Rectal smooth muscle tissue (tissue), 1 donor: Measurements from ENCODE around the gene VTI1A.

Source experiments
- H3K27ac ChIP-seq: one replicate; pipeline ENCODE4 v1.7.0; 2013; ENCODE audit warnings: low read depth, low read length, inconsistent platforms
- H3K27me3 ChIP-seq: one replicate; pipeline ENCODE4 v1.7.0; 2013; ENCODE audit warnings: low read length; ENCODE audit not compliant: control insufficient read depth, insufficient read depth
- H3K36me3 ChIP-seq: one replicate; pipeline ENCODE4 v1.7.0; 2013; ENCODE audit warnings: low read length; ENCODE audit not compliant: control insufficient read depth, insufficient read depth
- H3K4me1 ChIP-seq: one replicate; pipeline ENCODE4 v1.7.0; 2013; ENCODE audit warnings: low read length; ENCODE audit not compliant: control insufficient read depth, insufficient read depth
- H3K4me3 ChIP-seq: one replicate; pipeline ENCODE4 v1.7.0; 2013; ENCODE audit warnings: low read length
- H3K9ac ChIP-seq: one replicate; pipeline ENCODE4 v1.7.0; 2013; ENCODE audit warnings: low read length

Gene VTI1A

GRCh38 chr10:112817981-112818777 lies 371.2 kb downstream of the VTI1A start:
- Histone ChIP-seq H3K9ac (no peak overlapping the region), H3K4me1 (no peaks in the 10 kb centered on the region), H3K27ac (no peak overlapping the region), H3K36me3 (no peaks in the 10 kb centered on the region), H3K27me3 (no peaks in the 10 kb centered on the region), H3K4me3 (no peak overlapping the region)

GRCh38 chr10:112819231-112819630 lies 372.2 kb downstream of the VTI1A start:
- Histone ChIP-seq H3K27me3 (no peaks in the 10 kb centered on the region), H3K4me1 (no peaks in the 10 kb centered on the region), H3K27ac (no peak overlapping the region), H3K9ac (no peak overlapping the region), H3K4me3 (no peak overlapping the region), H3K36me3 (no peaks in the 10 kb centered on the region)

GRCh38 chr10:112820320-112820719 lies 373.3 kb downstream of the VTI1A start:
- Histone ChIP-seq H3K36me3 (no peaks in the 10 kb centered on the region), H3K27me3 (no peaks in the 10 kb centered on the region), H3K4me3 (no peak overlapping the region), H3K27ac (no peak overlapping the region), H3K9ac (no peak overlapping the region), H3K4me1 (no peaks in the 10 kb centered on the region)

DNA sequence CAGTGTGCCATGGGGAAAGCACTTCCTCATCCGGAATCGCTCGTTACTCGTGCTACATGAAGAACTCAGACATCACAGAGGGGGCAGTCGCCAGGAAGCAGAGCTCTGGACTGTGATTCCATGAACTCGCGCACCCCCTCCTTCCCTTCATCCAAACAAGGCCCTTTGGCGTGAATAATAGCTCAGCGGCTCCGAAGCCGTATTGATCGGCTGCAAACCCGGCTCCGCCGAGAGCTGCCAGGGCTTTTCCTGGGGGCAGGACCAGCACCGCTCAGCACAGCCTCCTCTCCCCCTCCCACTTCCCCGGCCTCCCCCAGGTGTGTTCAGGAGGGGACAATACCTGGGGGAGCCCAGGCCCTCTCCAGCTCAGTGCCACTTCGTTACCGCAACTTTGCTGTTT lies 374.0 kb downstream of the VTI1A start:
- no peak overlapping the region for H3K9ac ChIP-seq
- no peaks in the 10 kb centered on the region for H3K36me3 ChIP-seq
- H3K4me3 ChIP-seq = no peak overlapping the region
- H3K4me1 ChIP-seq = no peaks in the 10 kb centered on the region
- no peak overlapping the region for H3K27ac ChIP-seq
- no peaks in the 10 kb centered on the region for H3K27me3 ChIP-seq

GRCh38 chr10:112821663-112822062 lies 374.6 kb downstream of the VTI1A start:
- no peak overlapping the region for H3K27ac ChIP-seq
- no peak overlapping the region for H3K9ac ChIP-seq
- H3K4me1 ChIP-seq = no peaks in the 10 kb centered on the region
- H3K4me3 ChIP-seq = no peak overlapping the region
- no peaks in the 10 kb centered on the region for H3K36me3 ChIP-seq
- H3K27me3 ChIP-seq = no peaks in the 10 kb centered on the region

DNA sequence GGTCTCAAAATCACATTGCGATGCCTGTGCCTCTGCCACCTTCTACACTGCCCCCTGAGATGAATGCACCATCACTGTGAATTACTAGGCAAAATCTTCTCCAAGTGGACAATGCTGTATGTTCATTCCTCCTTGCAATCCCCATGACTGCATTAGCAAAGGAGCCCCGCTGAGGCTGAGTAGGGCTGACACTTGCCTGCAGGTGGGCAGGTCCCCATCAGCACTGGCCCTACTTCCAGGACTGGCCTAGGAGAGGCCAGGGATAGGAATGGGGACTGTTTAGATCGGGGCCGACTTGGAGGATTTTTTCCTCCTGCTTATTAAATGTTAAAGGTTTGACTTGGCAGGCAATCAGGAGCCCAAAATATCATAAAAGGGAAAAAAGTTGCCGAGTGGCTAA lies 376.0 kb downstream of the VTI1A start:
- H3K27me3 ChIP-seq = no peaks in the 10 kb centered on the region
- no peak overlapping the region for H3K4me3 ChIP-seq
- H3K4me1 ChIP-seq = no peaks in the 10 kb centered on the region
- no peak overlapping the region for H3K9ac ChIP-seq
- no peak overlapping the region for H3K27ac ChIP-seq
- H3K36me3 ChIP-seq = no peaks in the 10 kb centered on the region

DNA sequence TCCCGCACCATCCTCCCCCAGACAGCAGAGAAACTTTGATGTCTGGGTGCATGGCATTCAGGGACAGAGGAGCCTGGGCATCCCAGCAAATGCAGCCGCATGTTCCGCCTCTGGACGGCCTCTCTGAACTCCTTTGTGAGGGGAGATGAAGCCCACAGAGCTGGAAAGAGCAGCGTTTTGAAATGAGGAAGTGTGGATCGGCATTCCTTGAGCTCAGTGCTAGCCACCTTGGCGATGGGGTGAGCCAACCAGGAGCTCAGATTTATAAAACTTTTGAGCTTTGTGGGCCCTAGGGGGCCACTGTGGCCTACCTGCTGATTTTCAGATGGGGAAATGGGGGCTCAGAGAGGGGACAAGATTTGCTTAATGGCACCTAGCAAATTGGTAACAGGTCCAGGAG lies 376.6 kb downstream of the VTI1A start:
- Histone ChIP-seq H3K27ac (no peak overlapping the region), H3K4me1 (no peaks in the 10 kb centered on the region), H3K27me3 (no peaks in the 10 kb centered on the region), H3K36me3 (no peaks in the 10 kb centered on the region), H3K4me3 (no peak overlapping the region), H3K9ac (no peak overlapping the region)

DNA sequence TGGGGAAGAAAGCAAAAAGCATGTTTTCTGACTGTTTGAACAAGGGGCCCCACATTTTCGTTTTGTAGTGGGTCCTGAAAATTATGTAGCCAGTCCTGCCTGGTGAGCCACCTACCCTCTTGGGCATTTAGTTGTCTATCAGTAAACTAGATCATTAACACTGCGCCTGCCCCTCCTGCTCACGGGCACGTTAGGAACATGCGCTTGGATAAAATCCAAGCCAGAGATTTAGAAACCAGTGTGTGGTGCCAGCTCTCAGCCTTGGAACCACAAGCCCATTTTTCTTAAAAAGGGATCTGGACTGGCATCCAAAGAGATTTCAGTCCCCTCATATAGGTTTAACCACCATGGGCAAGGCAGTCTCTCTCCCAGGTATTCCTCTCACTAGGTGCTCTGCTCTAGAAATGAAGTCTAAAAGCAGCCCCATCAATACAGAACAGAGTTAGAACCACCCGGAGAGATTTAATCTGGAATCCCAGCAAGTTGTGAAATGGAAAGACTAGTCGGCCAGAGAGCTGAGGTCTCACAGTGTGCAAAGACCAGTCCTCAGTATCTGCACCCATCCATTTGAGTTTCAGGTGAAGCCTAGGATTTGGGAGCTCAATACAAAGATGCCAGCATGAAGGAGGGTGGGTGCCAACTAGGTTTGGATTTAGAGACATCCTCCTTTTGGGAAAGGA lies 379.1 kb downstream of the VTI1A start:
- no peak overlapping the region for H3K9ac ChIP-seq
- no peak overlapping the region for H3K4me3 ChIP-seq
- H3K27me3 ChIP-seq = no peaks in the 10 kb centered on the region
- H3K36me3 ChIP-seq = no peaks in the 10 kb centered on the region
- no peak overlapping the region for H3K27ac ChIP-seq
- no peaks in the 10 kb centered on the region for H3K4me1 ChIP-seq

GRCh38 chr10:112827086-112827485 lies 380.1 kb downstream of the VTI1A start:
- H3K36me3 ChIP-seq = no peaks in the 10 kb centered on the region
- H3K9ac ChIP-seq = no peak overlapping the region
- H3K4me1 ChIP-seq = no peaks in the 10 kb centered on the region
- H3K4me3 ChIP-seq = no peak overlapping the region
- H3K27ac ChIP-seq = no peak overlapping the region
- H3K27me3 ChIP-seq = no peaks in the 10 kb centered on the region

GRCh38 chr10:112827951-112828350 lies 380.9 kb downstream of the VTI1A start:
- Histone ChIP-seq H3K4me1 (no peaks in the 10 kb centered on the region), H3K27ac (no peak overlapping the region)

DNA sequence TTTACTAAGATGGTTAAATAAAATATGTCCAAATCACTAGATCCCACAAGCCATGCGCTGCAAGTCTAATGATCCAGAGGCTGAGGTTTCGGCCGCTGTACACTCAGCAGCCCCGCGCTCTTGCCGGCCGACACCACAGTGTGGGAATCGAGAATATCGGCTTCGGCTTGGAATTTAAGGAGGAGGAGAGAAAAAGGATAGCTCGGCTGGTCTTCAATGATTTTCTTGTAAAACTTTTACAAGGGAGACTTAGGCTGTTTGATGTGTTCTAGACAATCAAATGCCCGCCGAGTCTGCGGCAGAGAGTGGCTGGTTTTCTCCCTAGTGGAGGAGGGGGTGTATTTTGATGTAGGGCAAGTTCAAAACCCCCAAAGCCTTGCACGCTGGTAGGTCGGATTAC lies 384.8 kb downstream of the VTI1A start:
- Histone ChIP-seq H3K4me1 (no peaks in the 10 kb centered on the region), H3K4me3 (no peak overlapping the region), H3K36me3 (no peaks in the 10 kb centered on the region), H3K9ac (no peak overlapping the region), H3K27ac (no peak overlapping the region), H3K27me3 (no peaks in the 10 kb centered on the region)

More at GRCh38 chr10:112827951-112828350, 380.9 kb downstream of the VTI1A start:
- Histone ChIP-seq H3K9ac (no peak overlapping the region), H3K27me3 (no peaks in the 10 kb centered on the region), H3K4me3 (no peak overlapping the region), H3K36me3 (no peaks in the 10 kb centered on the region)

DNA sequence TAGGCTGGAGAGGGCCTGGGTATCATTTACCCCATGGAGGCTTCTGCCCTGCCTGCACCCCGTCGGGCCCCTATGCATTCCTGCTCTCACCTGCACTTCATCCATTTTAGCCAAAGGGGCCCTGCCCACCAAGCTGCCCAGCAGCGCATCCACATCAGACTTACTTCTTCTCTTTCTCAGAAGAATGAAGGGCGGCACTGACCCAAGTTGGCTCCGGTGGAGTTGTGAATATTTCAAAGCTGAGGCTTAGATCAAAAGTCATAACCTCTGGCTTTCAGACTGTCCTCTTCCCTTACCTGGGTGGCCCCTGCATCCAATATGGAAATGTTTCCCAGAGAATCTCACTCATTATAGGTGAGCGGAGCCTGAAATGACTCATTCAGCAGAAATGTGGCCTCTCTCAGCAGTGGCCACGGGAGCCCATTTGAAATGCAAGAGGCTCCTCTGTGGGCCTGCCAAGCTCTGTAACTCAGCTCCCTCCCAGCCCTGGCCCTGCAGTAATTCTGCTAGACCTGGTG lies 385.4 kb downstream of the VTI1A start:
- Histone ChIP-seq H3K27me3 (no peaks in the 10 kb centered on the region), H3K36me3 (no peaks in the 10 kb centered on the region), H3K4me3 (no peak overlapping the region), H3K4me1 (no peaks in the 10 kb centered on the region), H3K9ac (no peak overlapping the region), H3K27ac (no peak overlapping the region)

DNA sequence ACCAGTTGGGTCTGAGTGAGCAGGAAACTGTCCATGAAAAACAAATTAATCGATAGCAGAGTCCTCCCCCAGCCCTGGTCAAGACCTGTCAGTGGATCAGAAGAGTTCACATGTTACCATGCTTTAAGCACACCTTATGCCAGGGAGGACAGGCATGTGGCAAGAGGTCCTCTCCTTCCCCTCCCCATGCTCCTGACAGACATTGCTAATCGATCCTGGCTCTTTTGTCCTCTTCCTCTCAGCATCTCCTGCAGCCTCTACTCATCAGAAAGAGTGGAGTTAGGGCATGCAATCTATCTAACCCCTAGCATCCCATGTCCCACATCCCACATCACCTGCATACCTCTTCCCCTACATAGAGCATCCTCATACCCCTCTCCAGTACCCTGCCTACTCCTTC lies 385.9 kb downstream of the VTI1A start:
- Histone ChIP-seq H3K4me3 (no peak overlapping the region), H3K36me3 (no peaks in the 10 kb centered on the region), H3K27ac (no peak overlapping the region), H3K9ac (no peak overlapping the region), H3K27me3 (no peaks in the 10 kb centered on the region), H3K4me1 (no peaks in the 10 kb centered on the region)
